AG04450 (cell line): ENCODE results near the gene ZBTB7C. TPM values are rescaled to one million over a fixed set of nuclear protein-coding genes. Genes with fewer than 3 reads are reported as not detected.

Experiments used
- CTCF ChIA-PET: fragments of 300-600, 350-600 bp; formaldehyde crosslinking; extraction: SDS; loops from one replicate; lab custom pipeline; 2022; ENCODE audit warnings: antibody characterized with exemption, inconsistent platforms; lab: Charles Lee
- POLR2A ChIA-PET: fragments of 350-600 bp; formaldehyde crosslinking; extraction: SDS; loops from one replicate; lab custom pipeline; 2021; ENCODE audit warnings: antibody characterized with exemption, inconsistent platforms; lab: Yijun Ruan, JAX
- DNase-seq: peaks from one replicate; pipeline ENCODE4 v3.0.0-alpha.2; 2011; ENCODE audit warnings: low read depth, low spot score
- H3K27ac ChIP-seq: one replicate; pipeline ENCODE4 v1.5.1; 2012; ENCODE audit warnings: low read depth, low read length, control low read depth
- H3K27me3 ChIP-seq: one replicate; pipeline ENCODE4 v1.6.0; 2012; ENCODE audit warnings: low read length; ENCODE audit not compliant: control insufficient read depth, insufficient read depth
- H3K4me3 ChIP-seq: 2 replicates; pipeline ENCODE4 v1.5.1; 2011; ENCODE audit warnings: mild to moderate bottlenecking, low read depth, low read length, control low read depth
- H3K9me3 ChIP-seq: 2 replicates; pipeline ENCODE4 v1.5.1; 2012; ENCODE audit warnings: low read length; ENCODE audit not compliant: control insufficient read depth, insufficient read depth
- CTCF ChIP-seq: IDR thresholded peaks from 2 replicates; pipeline ENCODE4 v1.5.1; 2011; ENCODE audit warnings: low read depth, low read length, control low read depth, inconsistent platforms
- polyA plus RNA-seq: library from polyadenylated mRNA; depleted of rRNA; stranded (reverse); fragments of >200 nt; gene quantifications from 2 replicates; pipeline ENCODE4 v1.2.3, GENCODE V29; 2011

The ZBTB7C gene
- polyA plus RNA-seq, 1 experiment: not detected

- DNase-seq: no peak
- Histone ChIP-seq H3K27ac (no peak overlapping the region), H3K4me3 (no peak overlapping the region), H3K27me3 (no peaks in the 10 kb centered on the region), H3K9me3 (no peaks in the 10 kb centered on the region)
- ChIA-PET POLR2A (no interaction called here), CTCF (interaction anchor here (0.6 to 0.9 kb wide), 2 partner anchors 11 to 297 kb away, joined by 3 to 9 read pairs; no protein-coding TSS in a partner anchor)
- TF ChIP-seq CTCF: no peak
Measured at GRCh38 chr18:48045744-48046143, 363.4 kb downstream of the ZBTB7C start.

DNA sequence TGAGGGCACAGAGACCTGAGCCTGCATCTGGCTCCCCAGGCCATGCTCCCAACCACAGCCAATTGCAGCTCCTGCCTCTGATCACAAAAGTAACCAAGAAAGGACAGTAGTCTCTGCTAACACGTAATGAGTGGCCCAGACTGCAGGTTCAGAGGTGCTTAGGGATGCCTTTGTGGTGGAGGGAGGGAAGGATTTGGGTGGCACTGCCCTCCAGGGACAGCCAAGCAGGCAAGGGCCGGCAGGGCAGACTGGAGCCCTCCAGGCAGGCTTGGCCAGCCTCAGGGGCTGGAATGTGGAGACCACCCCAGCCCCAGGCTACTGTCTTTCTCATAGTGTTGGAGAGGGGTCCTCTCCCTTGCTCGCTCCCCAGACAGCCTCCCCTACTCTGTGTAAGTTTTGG lies 364.2 kb downstream of the ZBTB7C start:
- H3K9me3 ChIP-seq: no peaks in the 10 kb centered on the region
- H3K27ac ChIP-seq: no peak overlapping the region
- ChIA-PET CTCF (no interaction called here), POLR2A (no interaction called here)
- H3K27me3 ChIP-seq: no peaks in the 10 kb centered on the region
- no peak for DNase-seq
- TF ChIP-seq CTCF: no peak
- H3K4me3 ChIP-seq: no peak overlapping the region

- POLR2A ChIA-PET: no interaction called here
- H3K9me3 ChIP-seq: no peaks in the 10 kb centered on the region; the same call in 1 of the 2 replicates
- DNase-seq: no peak
- CTCF ChIA-PET: no interaction called here
- TF ChIP-seq CTCF: no peak
- no peak overlapping the region for H3K4me3 ChIP-seq
- no peaks in the 10 kb centered on the region for H3K27me3 ChIP-seq
- H3K27ac ChIP-seq: no peak overlapping the region
Measured at GRCh38 chr18:48043166-48043565, 366.0 kb downstream of the ZBTB7C start.

DNA sequence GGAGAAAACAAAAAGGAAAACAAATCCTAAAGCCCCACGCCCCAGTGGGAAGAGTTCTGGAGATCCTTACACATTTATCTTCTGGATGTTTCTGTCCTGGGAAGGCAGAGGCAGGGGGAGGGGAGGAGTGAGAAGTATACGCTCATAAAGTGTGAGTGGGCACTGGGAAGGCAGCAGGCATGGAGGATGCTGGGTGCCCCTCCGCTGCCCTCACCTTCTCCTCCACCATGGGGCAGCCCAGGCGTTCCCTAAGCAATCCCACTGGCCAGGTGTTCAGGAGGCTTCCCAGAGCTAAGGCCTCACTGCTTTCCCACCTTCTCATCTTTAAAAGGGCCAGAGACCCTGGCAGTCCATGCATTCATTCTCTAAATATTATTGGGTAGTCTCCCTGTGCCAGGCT lies 366.8 kb downstream of the ZBTB7C start:
- no peaks in the 10 kb centered on the region for H3K27me3 ChIP-seq
- POLR2A ChIA-PET: no interaction called here
- CTCF ChIA-PET: no interaction called here
- H3K4me3 ChIP-seq: no peak overlapping the region
- no peak for DNase-seq
- H3K27ac ChIP-seq: no peak overlapping the region
- TF ChIP-seq CTCF: no peak
- H3K9me3 ChIP-seq: no peaks in the 10 kb centered on the region; the same call in 1 of the 2 replicates

GRCh38 chr18:48040457-48041110 lies 368.6 kb downstream of the ZBTB7C start:
- no peak overlapping the region for H3K4me3 ChIP-seq
- no peak overlapping the region for H3K27ac ChIP-seq
- H3K27me3 ChIP-seq: peaks cover 2% of the 10 kb centered on the region
- DNase-seq: no peak
- POLR2A ChIA-PET: no interaction called here
- CTCF ChIA-PET: interaction anchor here (1.0 kb wide), 1 partner anchor 10 kb away, joined by 3 read pairs; no protein-coding TSS in a partner anchor
- TF ChIP-seq CTCF: no peak
- H3K9me3 ChIP-seq: no peaks in the 10 kb centered on the region; the same call in 1 of the 2 replicates
